ENCODE measurements around the gene ASPN.

ASPN gene

DNA sequence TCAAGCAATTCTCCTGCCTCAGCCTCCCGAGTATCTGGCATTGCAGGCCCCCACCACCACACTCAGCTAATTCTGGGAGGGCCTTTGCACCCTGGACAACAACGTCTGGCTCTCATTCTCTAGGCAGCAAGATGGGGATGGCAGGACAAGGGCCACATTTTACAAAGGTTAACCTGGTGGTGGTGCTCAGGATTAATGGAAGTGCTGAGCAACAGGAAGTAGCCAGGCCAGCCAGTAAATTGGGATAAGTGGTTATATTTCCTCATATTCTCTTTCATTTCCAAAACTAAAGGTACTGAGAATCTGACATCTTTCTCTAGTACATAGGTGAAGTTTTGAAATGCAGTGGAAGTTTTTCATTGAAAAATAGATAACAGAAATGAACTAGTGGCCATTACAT is 24.7 kb upstream of the ASPN start:
- DNase-seq (ENCODE audit: low read depth) = no peak
- H3K4me3 ChIP-seq (ENCODE audit: low read depth, low read length) = no peak overlapping the region

DNA sequence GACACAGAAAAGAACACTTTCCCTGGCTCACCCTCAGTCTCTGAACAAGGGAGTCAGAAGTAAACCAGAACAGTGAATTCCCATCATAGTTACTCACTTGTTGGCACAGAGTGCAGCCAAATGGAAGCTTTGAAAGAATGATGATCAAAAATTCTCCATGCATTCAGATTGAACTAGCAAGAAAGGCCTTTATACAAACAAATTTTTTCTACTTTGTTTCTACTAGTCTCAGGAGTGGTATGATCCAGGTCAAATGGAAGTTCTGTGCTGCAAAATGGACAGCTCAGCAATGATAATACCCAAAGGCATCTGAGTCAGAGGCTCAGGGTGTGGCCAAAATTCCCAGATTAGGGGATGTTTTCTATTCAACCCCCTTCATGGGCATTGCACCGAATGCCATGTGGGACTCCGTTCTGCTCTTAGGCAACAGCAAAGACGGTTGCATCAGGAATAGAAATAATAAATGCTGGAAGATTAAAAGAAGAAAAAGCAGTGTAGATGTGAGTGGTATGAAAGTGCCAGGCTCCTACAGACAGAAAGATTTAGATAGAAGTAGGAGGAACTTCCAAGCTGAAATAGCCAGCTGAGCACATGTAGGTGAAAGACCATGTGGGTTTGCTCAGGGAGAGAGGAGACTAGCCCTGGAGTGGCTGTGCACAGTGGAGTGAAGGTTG is 24.0 kb upstream of the ASPN start:
- peak overlapping the region; percentile 21 for H3K4me3 ChIP-seq (ENCODE audit: low read depth, low read length)
- DNase-seq (ENCODE audit: low read depth) = peak; percentile 93

DNA sequence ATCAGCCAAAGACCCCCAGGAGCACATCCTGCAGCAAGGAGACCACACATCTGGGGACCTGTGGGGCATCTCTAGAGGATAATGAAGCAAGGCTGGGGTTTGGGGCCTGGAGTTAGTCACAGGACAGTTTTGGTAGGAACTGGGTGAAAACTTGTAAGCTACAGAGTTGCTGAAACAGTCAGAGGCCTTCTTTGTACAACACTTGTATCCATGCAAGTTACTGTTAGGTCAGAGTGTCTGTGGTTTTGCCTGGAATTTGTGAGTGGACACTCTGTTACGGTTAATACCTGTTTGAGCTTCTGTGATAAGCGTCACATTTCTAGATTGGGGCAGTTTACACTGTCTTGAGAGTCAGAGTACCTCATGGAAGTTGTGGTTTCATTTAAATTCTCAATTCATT is 22.6 kb upstream of the ASPN start:
- no peak overlapping the region for H3K4me3 ChIP-seq (ENCODE audit: low read depth, low read length)
- no peak for DNase-seq (ENCODE audit: low read depth)

DNA sequence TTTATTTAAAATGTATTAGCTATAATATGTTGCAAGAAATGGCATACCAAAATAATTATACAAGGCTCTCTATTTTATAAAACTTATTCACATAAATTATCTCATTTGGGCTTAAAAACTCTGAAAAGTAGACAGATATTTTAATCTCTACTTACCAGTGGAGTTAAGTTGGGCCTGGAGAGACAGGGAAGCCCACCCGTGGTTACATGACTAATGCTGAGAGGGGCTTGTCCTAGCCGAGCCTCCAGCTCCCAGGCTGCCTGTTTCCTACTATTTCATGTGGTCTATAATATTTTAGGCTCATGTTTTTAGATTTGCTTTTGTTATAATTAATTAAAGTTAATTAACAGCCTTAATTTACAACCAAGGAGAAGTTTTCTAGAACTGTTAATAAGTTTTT is 20.9 kb upstream of the ASPN start:
- no peak for DNase-seq (ENCODE audit: low read depth)
- H3K4me3 ChIP-seq (ENCODE audit: low read depth, low read length) = no peak overlapping the region

DNA sequence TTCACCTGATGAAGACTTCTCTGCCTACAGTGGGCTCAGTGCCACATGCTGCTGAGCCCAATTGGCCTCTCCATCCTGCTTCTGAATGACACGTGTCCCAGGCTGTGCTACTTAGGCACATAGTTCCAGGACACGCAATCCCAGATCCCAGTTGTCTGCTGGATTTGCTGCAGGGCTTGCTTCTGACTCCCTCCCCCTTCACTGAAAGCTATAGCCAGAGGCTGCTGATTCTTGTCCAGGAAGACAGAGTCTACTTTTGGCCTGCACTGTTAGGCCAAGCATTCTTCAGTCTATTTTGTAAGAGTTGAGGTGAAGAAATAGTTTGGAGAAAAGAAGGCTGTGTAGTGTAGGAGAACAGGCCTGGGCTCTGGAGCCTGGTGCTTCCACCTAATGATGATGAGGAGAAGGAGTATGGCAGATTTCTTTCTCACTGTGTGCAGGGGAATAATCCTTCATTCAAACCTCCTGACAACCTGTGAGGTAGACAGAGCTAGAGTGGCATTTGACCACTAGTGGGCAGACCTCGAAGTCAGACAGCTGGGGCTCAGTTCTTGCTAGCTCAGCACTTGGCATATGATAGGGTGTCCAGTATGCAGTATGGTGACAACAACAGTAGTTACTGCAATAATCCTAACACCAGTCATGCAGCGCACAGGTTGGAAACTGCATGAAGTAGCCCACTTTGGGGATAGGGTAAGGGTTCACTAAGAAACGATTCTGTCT is 19.5 kb upstream of the ASPN start:
- H3K4me3 ChIP-seq (ENCODE audit: low read depth, low read length) = no peak overlapping the region
- DNase-seq (ENCODE audit: low read depth) = no peak

DNA sequence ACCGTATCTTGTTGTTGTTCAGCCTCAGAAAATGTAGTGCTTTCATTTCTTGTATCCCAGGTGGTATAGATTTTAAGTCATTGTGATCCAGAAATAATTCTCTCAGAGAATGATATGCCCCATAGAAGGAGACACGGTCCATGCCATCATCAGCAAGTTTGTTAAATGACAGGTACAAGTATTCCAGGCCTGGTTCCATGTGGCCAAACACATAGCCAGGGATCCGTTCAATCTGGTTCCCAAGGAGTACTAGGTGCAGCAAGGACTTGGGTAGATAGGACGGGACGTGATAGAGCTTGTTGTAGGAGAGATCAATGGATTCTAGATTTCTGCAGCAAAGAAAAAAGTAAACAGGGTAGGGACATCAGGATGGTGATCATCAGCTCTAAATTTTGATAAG is 18.4 kb upstream of the ASPN start:
- H3K4me3 ChIP-seq (ENCODE audit: low read depth, low read length) = no peak overlapping the region
- no peak for DNase-seq (ENCODE audit: low read depth)

DNA sequence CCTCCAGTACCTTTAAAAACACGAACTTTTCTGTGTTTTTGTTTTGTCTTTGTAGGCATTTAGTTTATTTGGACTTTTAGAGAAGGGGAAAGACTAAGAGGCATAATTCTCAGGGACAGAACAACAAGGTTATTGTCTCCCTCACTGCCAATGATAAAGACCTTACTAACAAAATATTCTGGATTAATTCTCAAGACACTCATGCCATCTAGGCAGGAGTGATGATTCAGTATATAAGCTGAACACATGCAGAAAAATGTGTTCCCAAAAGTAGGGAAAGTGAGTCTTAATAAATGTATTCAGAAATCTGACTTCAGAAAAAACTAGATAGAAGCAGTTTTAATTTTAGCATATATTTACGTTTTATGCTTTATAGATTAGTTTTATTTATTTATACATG is 17.4 kb upstream of the ASPN start:
- H3K4me3 ChIP-seq (ENCODE audit: low read depth, low read length) = no peak overlapping the region
- DNase-seq (ENCODE audit: low read depth) = no peak

DNA sequence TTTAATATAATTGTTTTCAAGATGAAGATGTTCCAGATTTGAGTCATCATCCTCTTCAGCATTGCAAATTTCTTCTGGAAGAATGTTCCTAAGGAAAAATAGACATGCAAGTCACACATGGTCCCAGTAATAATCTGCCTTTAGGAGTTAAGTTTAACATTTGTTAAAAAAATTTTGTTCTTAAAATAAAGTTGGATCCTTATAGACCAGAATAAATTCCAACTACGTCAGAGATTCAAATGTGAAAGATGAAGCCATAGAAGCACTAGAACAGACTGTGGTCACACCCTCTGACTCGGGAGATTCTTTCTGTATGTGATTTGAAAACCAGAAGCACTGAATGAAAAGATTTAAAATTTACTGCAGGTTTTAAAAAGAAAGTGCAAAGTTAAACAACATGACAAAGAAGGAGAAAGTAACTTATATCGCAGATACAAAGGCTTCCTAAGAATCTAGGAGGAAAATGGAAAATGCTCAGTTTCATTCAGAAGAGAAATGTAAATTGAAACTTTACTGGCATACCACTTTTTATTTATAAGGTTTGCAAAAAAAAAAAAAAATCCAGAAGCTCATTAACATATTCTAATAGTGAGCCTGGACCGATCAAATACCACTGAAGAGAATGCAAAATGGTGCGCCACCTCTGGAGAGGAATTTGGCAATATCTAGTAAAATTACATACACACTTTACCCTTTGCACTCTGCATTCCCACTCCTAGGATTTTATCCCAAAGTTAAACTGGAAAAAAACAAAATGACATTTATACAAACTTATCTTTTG is 14.3 kb upstream of the ASPN start:
- H3K4me3 ChIP-seq (ENCODE audit: low read depth, low read length) = no peak overlapping the region
- DNase-seq (ENCODE audit: low read depth) = no peak

DNA sequence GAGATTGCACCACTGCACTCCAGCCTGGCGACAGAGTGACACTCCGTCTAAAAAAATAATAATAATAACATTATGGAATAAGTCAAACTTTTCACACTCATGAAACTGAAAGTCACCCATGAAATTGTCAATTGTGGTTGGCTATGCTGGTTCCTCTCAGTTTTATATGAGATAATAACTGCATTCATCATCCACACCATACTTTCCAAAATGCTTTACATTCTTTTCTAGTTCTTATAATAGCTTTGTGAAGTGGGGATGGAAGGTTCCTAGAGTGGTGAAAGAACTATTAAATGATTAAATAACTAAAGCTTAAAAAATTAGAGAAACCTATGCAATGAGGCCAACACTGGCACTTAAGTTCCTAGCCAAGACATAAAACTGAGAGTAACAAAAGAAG is 12.6 kb upstream of the ASPN start:
- no peak for DNase-seq (ENCODE audit: low read depth)
- H3K4me3 ChIP-seq (ENCODE audit: low read depth, low read length) = no peak overlapping the region

DNA sequence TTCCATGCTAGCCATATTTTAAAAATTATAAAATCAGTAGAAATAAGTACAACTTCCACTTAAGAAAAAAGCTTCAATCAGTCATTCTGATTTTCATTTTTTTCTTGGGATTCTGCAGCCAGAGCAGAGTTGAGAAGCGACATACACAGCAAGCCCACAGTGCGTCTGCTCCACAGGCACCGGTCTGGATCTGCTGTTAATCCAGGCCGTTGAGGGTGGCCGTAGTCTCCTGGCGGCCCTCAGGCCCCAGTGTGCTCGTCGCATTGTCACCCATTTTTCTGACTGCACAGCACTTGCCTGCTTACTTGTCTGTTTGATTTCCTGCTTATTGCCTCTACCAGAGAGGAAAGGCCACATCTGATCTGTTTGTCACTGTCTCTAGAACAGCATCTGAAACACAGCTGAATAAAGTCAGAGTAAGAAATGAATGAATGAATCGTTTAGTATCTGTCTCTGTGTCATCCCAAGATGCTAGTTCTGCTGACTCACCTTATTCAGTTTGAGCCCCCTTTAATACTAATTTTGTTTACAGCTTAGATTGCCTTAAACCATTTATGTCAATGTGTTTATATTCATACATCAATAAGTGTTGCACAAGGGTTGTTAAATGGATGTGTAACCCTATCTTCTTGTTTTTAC is 11.6 kb upstream of the ASPN start:
- no peak for DNase-seq (ENCODE audit: low read depth)
- H3K4me3 ChIP-seq (ENCODE audit: low read depth, low read length) = no peak overlapping the region

DNA sequence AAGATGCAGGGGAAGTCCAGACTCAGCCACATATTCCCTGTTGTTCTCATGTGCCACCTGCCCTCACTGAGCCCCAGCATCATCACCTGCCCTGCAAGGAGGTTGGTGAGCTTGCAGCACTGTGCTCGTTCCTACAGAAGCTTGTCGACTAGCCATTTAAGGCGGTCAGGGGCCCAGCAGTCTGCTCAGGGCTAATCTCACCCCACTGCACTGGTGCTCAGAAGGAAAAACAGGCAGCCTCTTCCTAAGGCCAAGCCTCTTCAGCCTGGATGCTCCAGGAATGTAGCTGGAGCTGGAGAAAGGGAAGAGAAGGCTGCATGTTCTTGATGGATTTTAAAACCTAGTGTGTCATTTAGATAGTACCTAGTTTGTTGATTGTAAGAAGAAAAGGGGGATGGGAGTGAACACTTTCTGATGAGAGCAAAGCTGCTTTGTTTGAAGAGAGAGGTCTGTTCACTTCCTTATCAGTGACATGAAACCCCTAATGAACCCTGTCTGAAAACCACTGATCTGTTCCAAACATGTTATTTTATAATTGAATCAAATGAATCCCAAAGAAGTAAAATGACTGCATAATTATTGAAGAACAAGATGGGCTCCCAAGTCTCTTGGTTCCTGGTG is 10.6 kb upstream of the ASPN start:
- DNase-seq (ENCODE audit: low read depth) = no peak
- no peak overlapping the region for H3K4me3 ChIP-seq (ENCODE audit: low read depth, low read length)

DNA sequence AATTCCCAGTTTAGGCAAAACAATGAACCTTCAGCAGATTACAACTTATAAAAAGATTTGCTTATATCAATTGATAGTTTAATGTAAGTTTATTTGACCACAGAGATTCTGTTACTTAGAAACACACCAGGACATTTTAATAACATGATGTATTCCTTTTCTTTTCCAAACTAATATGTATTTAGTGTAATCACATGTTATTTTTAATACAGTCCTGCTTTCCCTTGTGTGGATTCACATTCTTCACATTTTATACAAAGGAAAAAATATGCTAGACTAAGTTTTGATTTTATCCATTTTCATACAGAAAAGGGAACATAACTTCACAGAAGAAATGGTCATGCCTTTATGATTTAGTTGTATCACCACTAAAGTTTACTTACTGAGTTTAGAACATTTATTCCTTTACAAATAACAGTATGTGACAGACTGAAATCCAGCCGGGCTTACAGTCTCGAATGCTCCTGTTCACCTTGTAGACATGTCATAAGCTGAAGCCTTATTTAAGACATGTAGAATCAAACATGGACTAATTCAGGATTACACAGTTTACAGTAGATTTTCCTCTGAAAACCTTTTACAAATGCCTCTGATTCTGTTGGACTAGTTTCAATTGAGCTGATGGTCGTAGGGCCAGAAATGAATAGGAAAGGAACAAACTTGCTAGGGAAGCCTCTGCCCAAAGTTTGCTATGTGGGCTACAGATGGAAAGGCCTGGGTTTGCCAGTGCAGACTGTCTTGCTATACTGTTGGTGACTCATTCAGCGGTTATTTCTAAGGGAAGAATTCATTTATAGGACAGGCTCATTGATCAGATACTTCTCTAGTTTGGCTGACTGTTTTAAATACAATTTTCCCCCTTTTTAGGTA is 6.6 kb upstream of the ASPN start:
- DNase-seq (ENCODE audit: low read depth) = no peak
- no peak overlapping the region for H3K4me3 ChIP-seq (ENCODE audit: low read depth, low read length)

DNA sequence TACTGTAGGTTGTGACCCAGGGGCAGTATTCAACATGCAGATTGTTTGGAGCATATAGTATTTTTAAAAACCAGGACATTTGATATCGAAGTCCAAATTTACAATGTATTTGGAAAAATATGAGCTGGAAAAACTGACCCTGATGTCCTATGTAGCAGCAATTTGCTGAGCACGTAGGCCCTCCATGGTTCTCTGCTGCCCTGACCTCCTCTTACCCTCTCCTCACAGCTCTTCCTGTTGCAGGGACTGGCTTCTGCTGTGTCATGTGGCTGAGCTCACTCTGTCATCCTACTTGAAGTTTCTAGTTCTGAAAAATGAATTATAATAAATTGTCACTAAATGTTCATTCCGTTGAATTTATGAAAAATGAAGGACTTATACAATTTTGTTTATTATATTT is 4.1 kb upstream of the ASPN start:
- H3K4me3 ChIP-seq (ENCODE audit: low read depth, low read length) = no peak overlapping the region
- no peak for DNase-seq (ENCODE audit: low read depth)

DNA sequence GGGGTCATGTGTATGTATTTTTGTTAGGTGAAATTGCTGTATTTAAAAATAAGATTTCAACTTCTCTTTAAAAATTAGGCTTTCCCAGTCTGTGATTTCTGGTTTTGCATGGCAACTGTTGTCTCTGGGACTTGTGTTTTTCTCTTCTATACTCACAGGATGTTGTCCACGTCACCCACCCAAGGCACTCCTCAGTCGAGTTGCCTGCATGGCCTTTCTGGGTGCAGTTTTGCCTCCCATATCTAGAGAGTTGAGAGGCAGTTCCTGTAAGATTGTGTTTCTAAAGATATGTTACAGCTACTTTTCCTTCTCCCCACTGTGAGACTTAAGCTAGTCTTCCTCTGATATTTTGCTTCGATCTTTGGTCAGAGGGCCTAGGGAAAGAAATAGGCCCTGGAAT is 2.3 kb upstream of the ASPN start:
- H3K4me3 ChIP-seq (ENCODE audit: low read depth, low read length) = no peak overlapping the region
- no peak for DNase-seq (ENCODE audit: low read depth)

DNA sequence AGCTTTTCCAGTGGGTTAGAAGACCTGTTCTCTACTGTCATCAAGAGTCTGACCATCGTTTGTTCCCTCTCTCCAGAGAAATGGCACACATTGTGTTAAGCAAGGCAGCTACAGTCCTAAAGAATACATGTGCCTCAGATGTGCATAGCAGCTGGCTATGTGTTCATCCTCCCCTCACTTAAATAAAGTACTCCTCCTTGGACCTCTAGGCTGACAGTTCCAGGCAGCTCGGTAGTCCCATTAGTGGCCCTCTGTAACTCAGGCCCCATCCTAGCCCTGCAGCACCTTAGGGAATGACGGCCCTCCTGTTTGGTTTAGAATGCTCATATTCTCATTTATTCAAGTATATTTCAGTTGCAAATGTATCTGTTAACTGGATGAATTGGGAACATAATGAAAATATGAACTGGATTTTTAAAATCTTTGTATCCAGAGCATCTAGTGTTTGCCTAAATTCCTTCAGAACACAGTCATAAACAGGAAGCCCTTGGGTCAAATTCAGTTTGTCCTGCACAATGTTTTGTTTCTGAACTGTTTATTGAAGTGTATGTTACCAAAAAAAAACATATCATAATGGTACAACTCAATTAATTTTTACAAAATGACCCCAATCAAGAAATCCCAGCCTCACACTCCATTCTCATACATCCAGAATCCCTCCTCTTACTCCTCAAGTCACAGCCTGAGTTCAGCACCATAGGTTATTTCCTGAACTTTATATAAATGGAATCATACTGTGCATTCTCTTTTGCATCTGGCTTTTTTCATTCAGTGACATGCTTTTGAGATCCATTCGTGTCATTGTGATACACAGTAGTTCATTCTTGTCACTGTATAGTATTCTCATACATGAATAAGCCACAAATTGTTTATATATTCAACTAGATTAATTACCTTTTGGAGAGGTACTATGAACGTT is 1.6 kb upstream of the ASPN start:
- no peak for DNase-seq (ENCODE audit: low read depth)

DNA sequence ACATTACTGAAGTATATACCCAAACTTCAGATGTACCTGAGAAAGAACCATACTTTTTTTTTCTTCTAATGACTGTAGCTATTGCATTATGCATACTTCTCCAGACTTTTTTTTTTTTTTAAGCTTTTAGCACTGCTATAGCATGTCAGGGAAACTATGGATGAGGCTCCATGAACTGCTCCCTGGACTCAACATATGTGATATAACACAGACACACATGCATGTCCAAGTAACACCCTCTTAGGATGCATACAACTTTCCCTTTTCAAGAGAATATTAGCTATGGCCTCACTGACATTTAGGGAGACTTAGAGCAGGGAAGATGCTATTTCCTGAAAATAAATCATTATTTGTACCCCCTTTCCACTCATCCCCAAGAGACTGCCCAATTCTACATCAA is 499 bp upstream of the ASPN start:
- DNase-seq (ENCODE audit: low read depth) = no peak
- H3K4me3 ChIP-seq (ENCODE audit: low read depth, low read length) = no peak overlapping the region

More for the DNA sequence above, 1.6 kb upstream of the ASPN start:
- no peak overlapping the region for H3K4me3 ChIP-seq (ENCODE audit: low read depth, low read length)

DNA sequence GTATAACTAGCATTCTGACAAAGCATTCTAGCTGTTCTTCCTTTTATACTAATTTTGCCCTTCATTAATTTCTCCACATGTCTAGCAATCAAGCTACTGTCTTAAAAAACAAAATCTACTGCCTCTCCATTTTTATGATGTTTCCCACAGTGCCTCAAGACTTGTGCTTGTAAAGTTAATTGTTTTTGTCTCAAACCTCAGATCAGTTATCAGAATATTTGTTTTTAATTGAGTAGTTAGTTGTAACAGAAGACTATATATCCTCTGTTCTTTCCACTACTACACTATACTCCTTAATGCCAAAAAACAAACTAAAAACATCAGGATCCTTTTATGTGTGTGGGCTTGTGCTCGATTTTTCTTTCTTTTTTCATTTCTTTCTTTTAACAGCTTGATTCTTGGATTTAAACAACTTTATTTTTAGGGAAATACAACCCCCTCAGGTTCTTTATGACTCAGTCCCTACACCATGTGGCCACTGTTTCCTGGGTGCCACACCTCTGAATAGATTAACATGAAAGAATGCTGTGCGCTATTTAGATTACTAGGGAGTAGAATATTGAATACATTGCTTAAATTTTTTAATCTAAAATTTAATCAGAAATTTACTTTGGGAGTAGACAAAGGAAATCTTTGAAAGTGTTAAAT is 1.2 kb downstream of the ASPN start:
- DNase-seq (ENCODE audit: low read depth) = no peak
- H3K4me3 ChIP-seq (ENCODE audit: low read depth, low read length) = no peak overlapping the region

All from skeletal muscle cell (primary cell).